H9 (cell line): ENCODE measurements around the gene SMARCA2. TPM values are rescaled to one million over a fixed set of nuclear protein-coding genes. Genes with fewer than 3 reads are reported as not detected.

Experiments
- DNase-seq: peaks from one replicate; pipeline ENCODE4 v3.0.0-alpha.2; 2017
- H2AFZ ChIP-seq: one replicate; pipeline ENCODE4 v1.6.1; 2013; ENCODE audit warnings: mild to moderate bottlenecking, low read length, control low read depth, moderate library complexity
- H2AK5ac ChIP-seq: 2 replicates; pipeline ENCODE4 v1.6.1; 2013; ENCODE audit warnings: low read length, control low read depth, mixed read lengths; ENCODE audit not compliant: insufficient read length
- H2BK120ac ChIP-seq: one replicate; pipeline ENCODE4 v1.6.1; 2013; ENCODE audit warnings: low read depth, mild to moderate bottlenecking, low read length, control low read depth, inconsistent platforms; ENCODE audit not compliant: poor library complexity, severe bottlenecking
- H2BK12ac ChIP-seq: 2 replicates; pipeline ENCODE4 v1.6.1; 2013; ENCODE audit warnings: low read length, control low read depth, mixed read lengths, low read depth; ENCODE audit not compliant: insufficient read length
- H2BK15ac ChIP-seq: 2 replicates; pipeline ENCODE4 v1.6.1; 2013; ENCODE audit warnings: low read depth, low read length, control low read depth
- H2BK20ac ChIP-seq: one replicate; pipeline ENCODE4 v1.6.1; 2013; ENCODE audit warnings: low read depth, mild to moderate bottlenecking, low read length, control low read depth, inconsistent platforms; ENCODE audit not compliant: poor library complexity, severe bottlenecking
- H2BK5ac ChIP-seq: 2 replicates; pipeline ENCODE4 v1.6.1; 2013; ENCODE audit warnings: low read length, control low read depth, mixed read lengths; ENCODE audit not compliant: insufficient read length
- H3K14ac ChIP-seq: 2 replicates; pipeline ENCODE4 v1.6.1; 2013; ENCODE audit warnings: low read length, control low read depth; ENCODE audit not compliant: insufficient read depth
- H3K18ac ChIP-seq: 2 replicates; pipeline ENCODE4 v1.6.1; 2013; ENCODE audit warnings: low read depth, mild to moderate bottlenecking, mixed read lengths, low read length, control low read depth; ENCODE audit not compliant: insufficient read length
- H3K23ac ChIP-seq: 2 replicates; pipeline ENCODE4 v1.6.1; 2013; ENCODE audit warnings: low read length, control low read depth, mixed read lengths, low read depth; ENCODE audit not compliant: insufficient read length
- H3K23me2 ChIP-seq: 2 replicates; pipeline ENCODE4 v1.6.1; 2013; ENCODE audit warnings: low read depth, mild to moderate bottlenecking, mixed read lengths, low read length, control low read depth; ENCODE audit not compliant: insufficient read length, poor library complexity, severe bottlenecking
- H3K27ac ChIP-seq: 2 replicates; pipeline ENCODE4 v1.5.1; 2013; ENCODE audit warnings: low read length, control low read depth, mixed read lengths, low read depth; ENCODE audit not compliant: insufficient read length
- H3K27me3 ChIP-seq: 2 replicates; pipeline ENCODE4 v1.6.1; 2013; ENCODE audit warnings: low read length, control low read depth, inconsistent platforms; ENCODE audit not compliant: insufficient read depth
- H3K4ac ChIP-seq: 2 replicates; pipeline ENCODE4 v1.6.1; 2013; ENCODE audit warnings: low read depth, mild to moderate bottlenecking, control low read depth, inconsistent platforms, low read length, moderate library complexity
- H3K4me1 ChIP-seq: 2 replicates; pipeline ENCODE4 v1.6.1; 2013; ENCODE audit warnings: low read length, control low read depth, inconsistent platforms; ENCODE audit not compliant: insufficient read depth
- H3K4me2 ChIP-seq: 2 replicates; pipeline ENCODE4 v1.6.1; 2013; ENCODE audit warnings: low read length, control low read depth, mixed read lengths; ENCODE audit not compliant: insufficient read length, insufficient read depth
- H3K56ac ChIP-seq: 2 replicates; pipeline ENCODE4 v1.6.1; 2013; ENCODE audit warnings: low read depth, mild to moderate bottlenecking, mixed read lengths, low read length, control low read depth; ENCODE audit not compliant: insufficient read length
- H3K79me1 ChIP-seq: 2 replicates; pipeline ENCODE4 v1.6.1; 2013; ENCODE audit warnings: low read depth, mild to moderate bottlenecking, moderate library complexity, low read length, control low read depth, inconsistent platforms; ENCODE audit not compliant: insufficient read depth, poor library complexity, severe bottlenecking
- H3K79me2 ChIP-seq: 2 replicates; pipeline ENCODE4 v1.6.1; 2013; ENCODE audit warnings: low read length, control low read depth, inconsistent platforms; ENCODE audit not compliant: insufficient read depth
- H3K9ac ChIP-seq: 2 replicates; pipeline ENCODE4 v1.6.1; 2013; ENCODE audit warnings: low read length, control low read depth, mixed read lengths; ENCODE audit not compliant: insufficient read length; ENCODE audit errors: extremely low read depth
- H3K9me3 ChIP-seq: one replicate; pipeline ENCODE4 v1.6.1; 2013; ENCODE audit warnings: low read depth, low read length, inconsistent platforms; ENCODE audit not compliant: control insufficient read depth
- H3T11ph ChIP-seq: one replicate; pipeline ENCODE4 v1.6.1; 2013; ENCODE audit warnings: mild to moderate bottlenecking, low read length, control low read depth, inconsistent platforms
- H4K20me1 ChIP-seq: one replicate; pipeline ENCODE4 v1.6.1; 2013; ENCODE audit not compliant: control insufficient read depth, insufficient read length, insufficient read depth
- H4K5ac ChIP-seq: 2 replicates; pipeline ENCODE4 v1.6.1; 2013; ENCODE audit warnings: low read depth, mild to moderate bottlenecking, mixed read lengths, low read length, control low read depth; ENCODE audit not compliant: insufficient read length
- H4K8ac ChIP-seq: replicated peaks from 2 replicates; pipeline ENCODE4 v1.6.1; 2013; ENCODE audit warnings: low read length, control low read depth, mixed read lengths, low read depth; ENCODE audit not compliant: insufficient read length
- H4K91ac ChIP-seq: 2 replicates; pipeline ENCODE4 v1.6.1; 2013; ENCODE audit warnings: low read depth, mild to moderate bottlenecking, moderate library complexity, mixed read lengths, low read length, control low read depth; ENCODE audit not compliant: insufficient read length
- H3K27ac Mint-ChIP-seq, 3 experiments: 2 replicates in 2 of 3; 3 replicates in 1 of 3; pipeline ENCODE4 v1.8.0; 2020 to 2021; ENCODE audit warnings: mixed read lengths in 3 of 3, mild to moderate bottlenecking in 1 of 3, moderate library complexity in 1 of 3
- H3K27me3 Mint-ChIP-seq: 2 replicates; pipeline ENCODE4 v1.8.0; 2021; ENCODE audit warnings: low read depth, mild to moderate bottlenecking, moderate library complexity, mixed read lengths
- H3K36me3 Mint-ChIP-seq, 3 experiments: 2 replicates in 2 of 3; 3 replicates in 1 of 3; pipeline ENCODE4 v1.8.0; 2020 to 2021; ENCODE audit warnings: low read depth in 3 of 3, mixed read lengths in 3 of 3; ENCODE audit not compliant: insufficient read depth in 1 of 3
- H3K4me1 Mint-ChIP-seq, 2 experiments: 2 replicates each; pipeline ENCODE4 v1.8.0; 2020; ENCODE audit warnings: mixed read lengths in 2 of 2
- H3K4me3 Mint-ChIP-seq, 2 experiments: 2 replicates in 1 of 2; 3 replicates in 1 of 2; pipeline ENCODE4 v1.8.0; 2020 to 2021; ENCODE audit warnings: mild to moderate bottlenecking in 2 of 2, mixed read lengths in 2 of 2, moderate library complexity in 1 of 2
- H3K9me3 Mint-ChIP-seq, 2 experiments: 2 replicates in 1 of 2; 3 replicates in 1 of 2; pipeline ENCODE4 v1.8.0; 2020; ENCODE audit warnings: mild to moderate bottlenecking in 2 of 2, mixed read lengths in 2 of 2, moderate library complexity in 1 of 2
- CTCF ChIP-seq: fragments of 200-600 bp; sonication (generic); conservative IDR thresholded peaks from 3 replicates; pipeline ENCODE4 v1.8.0; 2021; ENCODE audit warnings: antibody characterized with exemption, mild to moderate bottlenecking
- WGBS: extraction: QIAGEN DNeasy Blood & Tissue Kit; methylation state at CpG from one replicate; pipeline ENCODE4 v1.1.7; 2013; ENCODE audit warnings: missing lambda C conversion rate, low lambda C conversion rate, mixed read lengths; ENCODE audit not compliant: insufficient read length; ENCODE audit errors: extremely low coverage; 5-methylcytosine and 5-hydroxymethylcytosine counted together
- total RNA-seq: library from RNA; stranded (reverse); gene quantifications from 2 replicates; pipeline ENCODE4 v1.2.1, GENCODE V29; 2021

Gene SMARCA2
- total RNA-seq, 1 experiment from 2014 or later = 15.3 TPM

- Histone ChIP-seq H3T11ph (no peak overlapping the region), H3K18ac (no peak overlapping the region), H2BK20ac (no peak overlapping the region), H2BK12ac (no peak overlapping the region), H3K27me3 (no peaks in the 10 kb centered on the region), H3K23me2 (no peaks in the 10 kb centered on the region), H2AK5ac (no peak overlapping the region), H3K4ac (no peak overlapping the region), H3K79me1 (no peaks in the 10 kb centered on the region), H2AFZ (no peak overlapping the region), H3K23ac (no peak overlapping the region), H3K27ac (no peak overlapping the region), H4K8ac (no peak overlapping the region), H2BK120ac (no peak overlapping the region), H3K9ac (no peak overlapping the region), H3K79me2 (no peaks in the 10 kb centered on the region), H4K5ac (no peak overlapping the region), H3K4me2 (no peak overlapping the region), H4K91ac (no peak overlapping the region), H3K4me1 (0 out of 2 replicates have a peak, but pooled peaks cover 2% of the 10 kb centered on the region), H2BK15ac (no peak overlapping the region), H4K20me1 (no peaks in the 10 kb centered on the region), H3K9me3 (peaks cover 3% of the 10 kb centered on the region), H3K14ac (no peak overlapping the region), H2BK5ac (no peak overlapping the region), H3K56ac (no peak overlapping the region)
- DNase-seq = no peak
- Mint-ChIP-seq H3K9me3 (peaks cover 31 to 33% of the 10 kb centered on the region in 2 experiments), H3K4me3 (no peak overlapping the region), H3K4me1 (peaks cover 33 to 53% of the 10 kb centered on the region in 2 experiments), H3K27me3 (no peaks in the 10 kb centered on the region), H3K27ac (no peak overlapping the region; a peak in 1 of 7 replicates), H3K36me3 (peaks cover 26 to 44% (median 26%) of the 10 kb centered on the region in 3 experiments)
- no peak for TF ChIP-seq CTCF
- WGBS = no CpG with 5 or more reads among the region's 2 CpGs
Observed at GRCh38 chr9:2196757-2197156, 181.6 kb downstream of the SMARCA2 start.
